NK-92 treated with Interleukin-12 subunit alpha and Interleukin-12 subunit beta, amount 100 ng/mL, for 24 hours (cell line): ENCODE measurements around the gene PTGIS.

ENCODE experiments used
- DNase-seq: peaks from one replicate; lab custom pipeline; 2025; lab: John Stamatoyannopoulos, UW

PTGIS gene

DNA sequence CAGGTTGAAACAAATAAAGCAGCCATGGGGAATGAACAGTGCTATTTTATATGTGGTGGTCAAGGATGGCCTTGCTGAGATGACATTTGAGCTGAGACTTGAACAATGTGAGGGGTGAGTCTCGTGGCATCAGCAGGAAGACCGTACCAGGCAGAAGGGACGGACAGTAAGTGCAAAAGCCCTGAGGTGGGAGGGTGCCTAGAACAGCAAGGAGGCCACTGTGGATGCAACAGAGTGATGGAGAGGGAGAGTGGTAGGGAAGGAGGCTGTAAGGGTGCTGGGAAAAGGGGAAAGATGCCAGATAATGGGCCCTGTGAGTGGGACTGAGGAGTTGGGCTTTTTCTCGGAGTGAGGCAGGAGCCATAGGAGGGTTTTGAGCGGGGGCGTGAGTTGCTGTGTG lies 97.0 kb downstream of the PTGIS start:
- no peak for DNase-seq

DNA sequence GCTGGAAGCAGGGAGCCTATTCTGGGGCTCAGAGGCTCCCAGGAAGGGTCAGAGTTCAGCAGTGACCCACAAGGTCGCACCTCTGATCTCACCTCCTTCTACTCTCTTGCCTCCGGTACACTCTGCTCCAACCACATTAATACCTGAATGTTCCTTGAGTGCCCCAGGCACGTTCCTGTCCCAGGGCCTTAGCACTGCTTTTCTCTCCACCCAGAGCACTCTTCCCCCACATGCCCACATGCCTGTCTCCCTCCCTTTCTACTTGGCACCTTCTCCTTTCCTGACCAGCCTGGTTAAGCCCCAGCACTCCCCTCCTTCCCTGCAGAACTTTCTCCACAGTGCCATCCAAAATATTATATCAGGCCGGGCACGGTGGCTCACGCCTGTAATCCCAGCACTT lies 98.9 kb downstream of the PTGIS start:
- DNase-seq: no peak

DNA sequence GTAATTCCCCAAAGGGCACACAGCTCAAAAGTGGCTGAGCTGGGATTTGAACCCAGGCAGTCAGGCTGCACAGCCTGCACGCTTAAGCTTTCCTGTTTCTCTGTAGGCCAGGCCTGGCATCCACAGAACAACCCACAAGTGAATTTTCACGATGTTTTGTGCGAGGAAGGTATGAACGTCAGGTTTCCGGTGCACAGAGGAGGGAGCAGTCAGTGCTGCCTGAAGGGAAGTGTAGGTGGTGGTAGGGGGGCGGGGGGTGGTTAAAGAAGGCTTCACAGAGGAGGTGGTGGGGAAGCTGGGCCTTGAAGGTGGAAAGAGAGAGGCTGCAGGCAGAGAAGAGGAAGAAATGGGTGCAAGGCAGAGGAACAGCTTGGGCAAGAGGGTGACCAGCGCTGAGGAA lies 99.5 kb downstream of the PTGIS start:
- DNase-seq: no peak

DNA sequence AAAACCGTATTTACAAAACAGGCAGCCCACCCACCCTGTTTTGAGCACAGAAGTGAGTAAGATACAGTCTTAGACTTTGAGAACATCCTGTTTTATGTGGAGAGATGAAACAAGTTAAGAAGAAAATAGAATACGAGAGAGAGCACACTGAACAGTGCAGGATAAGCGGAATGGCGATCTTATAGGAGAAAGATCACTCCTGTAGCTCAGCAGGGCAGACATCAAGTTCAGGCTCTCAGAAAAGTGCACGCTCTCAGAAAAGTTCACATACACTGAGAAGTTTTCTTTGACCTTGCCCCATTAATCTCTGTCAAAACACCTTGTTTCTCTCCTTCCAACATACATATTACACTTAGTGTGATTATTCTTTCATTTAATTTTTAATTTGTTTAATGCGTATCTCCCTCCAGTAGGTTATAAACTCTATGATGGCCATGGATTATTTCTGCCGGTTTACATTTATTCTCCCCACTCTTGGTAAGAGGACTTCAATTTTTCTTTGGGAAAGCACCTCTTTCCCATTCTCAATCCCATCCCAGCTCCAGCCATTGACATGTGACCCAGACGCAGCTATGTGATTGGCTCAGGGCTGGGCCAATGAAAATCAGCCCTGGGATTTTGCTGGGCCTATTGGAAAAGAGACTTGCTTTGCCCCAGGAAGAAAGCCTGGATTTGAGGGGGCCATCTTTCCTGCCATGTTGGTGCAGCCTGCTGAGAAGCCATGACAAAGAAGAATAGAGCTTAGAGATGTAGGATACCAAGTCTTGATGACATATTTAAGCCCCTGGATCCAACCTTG lies 101.6 kb downstream of the PTGIS start:
- DNase-seq: no peak

DNA sequence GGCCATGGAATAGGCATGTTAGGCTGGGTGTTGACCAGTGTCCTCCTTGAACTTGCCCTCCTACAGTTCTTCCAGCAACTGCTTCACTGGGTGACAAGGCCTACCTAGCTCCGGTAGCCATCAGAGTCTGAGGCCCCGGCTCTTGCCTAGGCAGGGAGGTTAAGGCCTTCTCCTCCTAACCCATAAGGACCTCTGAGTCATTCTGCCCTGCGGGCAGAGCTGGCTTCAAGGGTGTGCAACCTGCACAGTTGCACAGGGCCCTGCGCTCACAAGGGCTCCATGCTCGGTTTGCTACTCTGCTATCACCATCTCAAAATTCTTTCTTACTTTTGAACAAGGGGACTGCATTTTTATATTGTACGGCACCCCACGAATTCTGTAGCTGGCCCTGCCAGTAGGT lies 103.4 kb downstream of the PTGIS start:
- DNase-seq: no peak

DNA sequence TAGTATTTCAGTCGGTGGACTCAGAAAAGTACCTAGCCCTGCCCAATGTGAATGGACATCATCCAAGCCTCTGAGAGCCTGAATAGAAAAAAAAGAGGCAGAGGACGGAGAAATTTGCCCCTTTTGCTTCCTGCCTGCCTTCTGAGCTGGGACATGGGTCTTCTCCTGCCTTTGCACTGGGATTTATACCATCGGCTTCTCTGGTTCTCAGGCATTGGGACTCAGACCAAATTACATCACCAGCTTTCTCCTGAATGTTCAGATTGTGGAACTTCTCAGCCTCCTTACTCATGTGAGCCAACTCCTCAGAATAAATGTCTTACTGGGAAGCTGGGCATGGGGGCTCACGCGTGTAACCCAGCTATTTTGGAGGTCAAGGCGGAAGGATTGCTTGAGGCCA lies 105.3 kb downstream of the PTGIS start:
- DNase-seq: no peak

- DNase-seq: no peak
These were observed 105.9 kb downstream of the PTGIS start for GRCh38 chr20:49461894-49462620.

- DNase-seq: no peak
These were observed 107.0 kb downstream of the PTGIS start for GRCh38 chr20:49460916-49461315.

DNA sequence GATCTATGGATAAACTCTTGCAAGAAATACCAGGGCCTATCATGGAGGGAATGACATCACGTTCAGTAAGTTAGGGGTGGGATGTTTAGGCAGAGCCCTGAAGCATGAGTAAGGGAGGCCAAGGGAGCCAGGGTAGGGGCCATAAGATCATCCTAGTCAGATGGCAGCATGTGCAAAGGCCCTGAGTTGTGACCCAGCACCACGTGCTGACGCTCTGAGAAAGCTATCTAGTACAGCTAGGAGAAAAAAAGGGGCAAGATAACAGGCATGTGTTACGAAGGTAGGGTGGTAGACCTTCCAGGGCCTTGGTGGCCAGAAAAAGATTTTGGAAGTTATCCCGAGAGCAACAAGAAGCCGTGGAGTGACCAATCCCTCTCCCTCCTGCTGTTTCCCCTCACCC lies 107.8 kb downstream of the PTGIS start:
- DNase-seq: no peak

DNA sequence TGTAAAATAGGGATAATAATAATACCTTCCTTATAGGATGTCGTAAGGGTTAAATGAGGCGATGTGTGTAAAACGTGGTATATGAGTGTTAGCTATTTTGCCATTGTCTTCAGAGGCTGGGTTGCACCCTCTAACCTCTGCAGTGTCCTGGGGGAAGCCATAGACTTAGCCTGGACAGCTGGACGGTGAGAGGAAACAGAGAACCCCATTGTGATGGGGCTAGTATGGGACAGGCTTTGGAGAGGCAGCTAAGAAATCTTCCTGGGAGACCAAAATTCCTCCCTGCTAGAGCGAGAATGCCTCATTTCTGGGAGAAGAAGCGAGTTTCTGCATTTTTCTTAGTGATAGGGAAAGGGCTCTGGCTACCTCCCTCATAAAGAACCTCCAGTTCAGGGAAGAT lies 108.3 kb downstream of the PTGIS start:
- no peak for DNase-seq

DNA sequence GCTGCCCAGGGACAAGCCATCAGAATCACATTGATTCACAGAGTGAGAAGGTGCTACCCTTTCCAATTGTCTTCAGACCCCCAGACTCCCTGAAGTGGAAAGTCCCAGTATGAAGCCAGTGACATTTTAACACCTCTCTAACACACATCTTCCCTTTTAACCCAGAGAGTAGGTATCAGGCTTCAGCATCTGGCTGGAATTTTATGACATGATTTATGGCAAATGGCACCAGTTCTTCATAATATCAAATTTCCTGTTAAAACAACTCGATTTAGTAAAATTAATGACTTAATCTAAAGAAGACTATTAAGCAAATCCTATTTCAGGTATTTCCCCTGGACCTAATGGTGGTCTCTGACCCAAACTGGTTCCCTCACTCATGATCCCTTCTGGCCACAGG lies 110.5 kb downstream of the PTGIS start:
- no peak for DNase-seq

- DNase-seq: no peak
These were observed 111.3 kb downstream of the PTGIS start for GRCh38 chr20:49456646-49457045.

GRCh38 chr20:49455691-49456090 lies 112.2 kb downstream of the PTGIS start:
- no peak for DNase-seq
